Measurements from ENCODE around the gene EEF1B2.

DNA sequence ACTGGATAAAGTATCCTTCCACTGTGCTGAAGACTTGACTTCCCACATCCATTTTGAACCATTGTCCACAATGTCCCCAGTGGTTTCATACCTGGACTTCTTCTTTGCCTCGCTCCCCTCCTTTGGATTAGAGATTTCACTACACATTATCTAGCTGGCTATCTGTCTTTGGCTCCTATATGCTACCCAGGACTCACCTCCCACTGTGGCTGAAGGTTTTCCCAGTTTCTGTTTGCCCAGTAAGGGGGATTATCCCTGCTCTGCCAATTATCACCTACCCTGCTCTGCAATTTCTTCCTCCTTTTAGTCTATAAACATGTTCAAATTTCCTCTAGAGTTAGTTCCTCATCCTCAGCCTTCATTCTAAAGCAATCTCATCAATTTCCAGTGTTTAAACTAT, 9.5 kb upstream of the EEF1B2 start:
- TF ChIP-seq POLR2AphosphoS5 (IDR thresholded peaks at IDR 0.05; ENCODE audit: low read depth, low read length) (no peak), FOXP2 (optimal IDR thresholded peaks at IDR 0.05; ENCODE audit: borderline replicate concordance, extremely low read depth, extremely low read length, insufficient read depth) (no peak), REST (IDR thresholded peaks at IDR 0.05; ENCODE audit: insufficient read depth in 1 of 2, low read depth in 2 of 2, low read length in 2 of 2) (no peak), TAF1 (IDR thresholded peaks at IDR 0.05; ENCODE audit: borderline replicate concordance, insufficient read depth, low read length) (no peak), SIN3A (IDR thresholded peaks at IDR 0.05; ENCODE audit: borderline replicate concordance, insufficient read depth, low read length) (no peak)
